Retina (tissue), 1 donor: Measurements from ENCODE around the gene DSCAML1.
A peak's percentile ranks its signal among the peaks of the same experiment; 100 is the strongest.

Experiments
- DNase-seq: peaks from one replicate; pipeline ENCODE4 v3.0.0-alpha.2; 2016

DSCAML1 gene

GRCh38 chr11:117391181-117391580 is 405.8 kb downstream of the DSCAML1 start:
- no peak for DNase-seq

DNA sequence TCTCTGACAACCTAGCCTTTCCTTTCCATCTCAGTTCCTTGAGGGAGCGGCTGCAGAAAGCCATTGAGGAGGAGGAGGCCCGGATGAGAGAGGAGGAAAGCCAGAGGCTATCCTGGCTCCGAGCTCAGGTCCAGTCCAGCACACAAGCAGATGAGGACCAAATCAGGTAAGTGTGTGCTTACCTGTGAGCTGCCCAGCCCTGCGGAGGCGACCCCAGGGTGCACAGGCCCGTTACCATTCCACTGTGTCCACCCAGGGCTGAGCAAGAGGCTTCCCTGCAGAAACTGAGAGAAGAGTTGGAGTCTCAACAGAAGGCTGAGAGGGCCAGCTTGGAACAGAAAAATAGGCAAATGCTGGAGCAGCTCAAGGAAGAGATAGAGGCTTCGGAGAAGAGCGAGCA is 406.3 kb downstream of the DSCAML1 start:
- no peak for DNase-seq

GRCh38 chr11:117387992-117388755 is 408.8 kb downstream of the DSCAML1 start:
- no peak for DNase-seq

- DNase-seq, result no peak
Measured at GRCh38 chr11:117385906-117386305, 411.1 kb downstream of the DSCAML1 start.

DNA sequence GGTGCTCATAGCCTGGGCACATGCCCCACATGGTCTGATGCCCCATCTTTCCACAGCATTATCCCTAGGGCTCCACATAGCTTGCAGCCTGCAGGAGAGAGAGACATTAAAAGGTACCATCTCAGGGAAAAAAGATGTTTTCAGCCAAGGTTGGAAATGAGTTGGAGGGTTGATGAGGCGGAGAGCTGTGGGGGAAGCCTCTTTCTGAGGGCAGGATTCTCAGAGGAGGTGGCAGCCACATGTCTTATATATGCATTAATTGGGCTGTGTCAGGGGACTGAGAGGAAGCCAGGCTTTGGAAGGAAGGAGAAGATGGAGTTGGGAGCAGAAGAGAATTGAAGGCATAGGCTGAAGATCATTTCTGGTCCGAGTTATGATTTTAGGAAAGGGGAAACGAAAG is 411.5 kb downstream of the DSCAML1 start:
- no peak for DNase-seq

GRCh38 chr11:117384045-117384444 is 413.0 kb downstream of the DSCAML1 start:
- DNase-seq, result no peak

GRCh38 chr11:117382746-117383145 is 414.3 kb downstream of the DSCAML1 start:
- no peak for DNase-seq

GRCh38 chr11:117381481-117382387 is 415.3 kb downstream of the DSCAML1 start:
- DNase-seq, result peak; percentile 30

DNA sequence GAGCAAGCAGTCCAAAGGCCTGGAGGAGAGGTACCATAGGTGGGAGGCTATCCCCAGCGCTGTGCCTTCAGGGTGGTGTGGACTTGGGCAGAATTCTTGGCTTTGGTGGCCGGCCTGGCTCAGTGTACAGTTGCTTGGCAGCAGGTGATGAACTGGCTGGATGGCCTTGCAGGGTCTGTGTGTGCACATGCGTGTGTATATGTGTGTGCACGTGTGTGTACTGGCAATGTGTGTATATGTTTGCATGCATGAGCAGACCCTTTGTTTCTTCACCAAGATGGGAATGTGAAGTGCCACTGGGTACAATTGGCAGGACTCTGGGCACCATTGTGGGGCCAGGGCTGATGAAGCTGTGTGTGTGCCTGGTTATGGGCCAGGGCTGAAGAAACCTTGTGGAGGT is 416.3 kb downstream of the DSCAML1 start:
- no peak for DNase-seq

DNA sequence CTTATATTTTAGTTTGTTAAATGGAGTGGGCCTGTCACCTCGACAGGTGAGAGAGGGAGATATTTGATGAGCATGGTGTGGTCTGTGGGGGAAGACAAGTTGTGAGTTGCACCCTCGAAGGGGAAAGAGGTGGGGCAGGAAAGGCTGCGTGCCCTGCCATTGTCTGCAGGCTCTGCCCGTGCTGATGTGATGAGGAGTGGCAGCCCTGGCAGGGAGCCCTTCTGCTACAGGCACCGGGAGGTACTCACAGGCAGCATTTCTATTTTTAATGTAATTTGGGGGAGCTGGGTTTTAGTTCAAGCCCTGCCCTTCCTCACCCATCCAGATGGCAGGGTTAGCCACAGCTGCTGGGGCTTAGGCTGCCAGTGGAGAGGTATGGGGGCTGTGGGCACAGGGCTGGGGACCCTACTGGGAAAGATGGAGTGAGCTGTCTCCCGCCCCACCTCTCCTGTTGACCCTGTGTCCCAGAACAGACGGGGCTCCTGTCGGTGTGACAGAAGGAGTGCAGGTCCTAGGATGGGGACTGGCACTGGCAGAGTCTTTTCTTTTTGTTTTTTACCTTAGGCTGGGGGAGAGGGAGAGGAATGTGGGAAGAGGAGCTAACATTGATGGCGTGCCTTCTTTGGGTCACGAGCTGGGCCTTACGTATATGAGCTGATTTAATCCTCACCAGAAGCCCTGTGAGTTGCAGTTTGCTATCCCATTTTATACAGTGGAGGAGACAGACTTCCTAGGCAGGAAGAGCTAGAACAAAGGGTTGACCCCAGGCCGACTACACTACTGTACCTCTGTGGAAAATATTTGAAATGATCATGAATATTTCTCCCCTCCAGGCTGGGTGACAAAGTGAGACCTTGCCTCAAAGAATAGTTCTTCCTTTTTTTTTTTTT is 417.8 kb downstream of the DSCAML1 start:
- DNase-seq, result peak; percentile 87
